ENCODE data around the gene LAYN. TPM values are rescaled to one million over a fixed set of nuclear protein-coding genes. Genes with fewer than 3 reads are reported as not detected.

Gene LAYN
- total and polyA plus RNA-seq, 2 of the 4 experiments (the other 2 are of a cell fraction) = 92.5 to 118 TPM

- intact Hi-C loops (cut with micrococcal nuclease) = no loop called here
- Histone ChIP-seq H4K91ac (ENCODE audit: insufficient read depth, low read depth, low read length) (no peak overlapping the region), H3K27ac (ENCODE audit: insufficient read depth, low read length) (no peak overlapping the region), H2BK15ac (ENCODE audit: low read depth, low read length) (no peak overlapping the region), H3K9ac (ENCODE audit: low read depth, low read length) (no peak overlapping the region), H3K4me1 (ENCODE audit: control insufficient read depth, insufficient read depth, low read length) (no peaks in the 10 kb centered on the region), H3K4ac (ENCODE audit: low read depth, low read length) (no peak overlapping the region), H3K23ac (ENCODE audit: low read depth, low read length) (no peak overlapping the region), H3K14ac (replicated peaks; ENCODE audit: low read depth, low read length) (no peak overlapping the region), H2AK5ac (ENCODE audit: low read depth, low read length) (no peak overlapping the region), H2BK5ac (ENCODE audit: low read depth, low read length, poor library complexity, severe bottlenecking) (no peak overlapping the region), H2AFZ (replicated peaks; ENCODE audit: low read length, poor library complexity) (no peak overlapping the region), H4K20me1 (ENCODE audit: insufficient read depth, low read length) (no peaks in the 10 kb centered on the region), H3K27me3 (ENCODE audit: control insufficient read depth, insufficient read depth, low read length) (peaks cover 6% of the 10 kb centered on the region), H3K4me3 (ENCODE audit: insufficient read depth, low read depth, low read length) (no peak overlapping the region), H3K9me1 (ENCODE audit: insufficient read depth, low read length) (no peaks in the 10 kb centered on the region), H4K5ac (ENCODE audit: low read depth, low read length) (no peak overlapping the region), H3K36me3 (ENCODE audit: control insufficient read depth, insufficient read depth, low read length) (no peaks in the 10 kb centered on the region), H3K18ac (ENCODE audit: low read depth, low read length) (no peak overlapping the region), H2BK120ac (ENCODE audit: low read depth, low read length) (no peak overlapping the region), H3K4me2 (ENCODE audit: low read depth, low read length) (no peak overlapping the region), H3K56ac (ENCODE audit: extremely low read depth, insufficient read depth, low read length) (no peak overlapping the region), H2AK9ac (replicated peaks; ENCODE audit: low read depth, low read length, poor library complexity) (no peak overlapping the region), H2BK20ac (ENCODE audit: low read depth, low read length) (no peak overlapping the region), H3K9me3 (ENCODE audit: control insufficient read depth, insufficient read depth, low read length) (no peaks in the 10 kb centered on the region), H4K8ac (ENCODE audit: low read depth in 2 of 2, low read length in 2 of 2) (no peak overlapping the region), H3K79me1 (ENCODE audit: low read depth in 1 of 2, low read length in 2 of 2) (no peaks in the 10 kb centered on the region)
- POLR2A ChIA-PET (ENCODE audit: unreplicated experiment) = no interaction called here
- TF ChIP-seq CEBPB (IDR thresholded peaks at IDR 0.05; ENCODE audit: low read depth, low read length) (no peak), MAZ (IDR thresholded peaks at IDR 0.05; ENCODE audit: borderline replicate concordance, low read depth, low read length) (no peak), RCOR1 (IDR thresholded peaks at IDR 0.05; ENCODE audit: insufficient replicate concordance, low read length) (no peak), CHD1 (IDR thresholded peaks at IDR 0.05; ENCODE audit: low read depth, low read length) (no peak), POLR2A (IDR thresholded peaks at IDR 0.05; ENCODE audit: low read depth, low read length) (no peak), FOS (IDR thresholded peaks at IDR 0.05; ENCODE audit: low read depth, low read length) (no peak), RFX5 (IDR thresholded peaks at IDR 0.05; ENCODE audit: low read depth, low read length) (no peak), MXI1 (IDR thresholded peaks at IDR 0.05; ENCODE audit: borderline replicate concordance, low read depth, low read length) (no peak), BHLHE40 (IDR thresholded peaks at IDR 0.05; ENCODE audit: low read depth, low read length) (no peak), SMC3 (IDR thresholded peaks at IDR 0.05; ENCODE audit: low read depth, low read length) (no peak)
- TF ChIP-seq, protein P1, sequence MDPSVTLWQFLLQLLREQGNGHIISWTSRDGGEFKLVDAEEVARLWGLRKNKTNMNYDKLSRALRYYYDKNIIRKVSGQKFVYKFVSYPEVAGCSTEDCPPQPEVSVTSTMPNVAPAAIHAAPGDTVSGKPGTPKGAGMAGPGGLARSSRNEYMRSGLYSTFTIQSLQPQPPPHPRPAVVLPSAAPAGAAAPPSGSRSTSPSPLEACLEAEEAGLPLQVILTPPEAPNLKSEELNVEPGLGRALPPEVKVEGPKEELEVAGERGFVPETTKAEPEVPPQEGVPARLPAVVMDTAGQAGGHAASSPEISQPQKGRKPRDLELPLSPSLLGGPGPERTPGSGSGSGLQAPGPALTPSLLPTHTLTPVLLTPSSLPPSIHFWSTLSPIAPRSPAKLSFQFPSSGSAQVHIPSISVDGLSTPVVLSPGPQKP (IDR thresholded peaks at IDR 0.05; ENCODE audit: borderline replicate concordance, low read depth, low read length) = no peak
- TF ChIP-seq, protein P2, sequence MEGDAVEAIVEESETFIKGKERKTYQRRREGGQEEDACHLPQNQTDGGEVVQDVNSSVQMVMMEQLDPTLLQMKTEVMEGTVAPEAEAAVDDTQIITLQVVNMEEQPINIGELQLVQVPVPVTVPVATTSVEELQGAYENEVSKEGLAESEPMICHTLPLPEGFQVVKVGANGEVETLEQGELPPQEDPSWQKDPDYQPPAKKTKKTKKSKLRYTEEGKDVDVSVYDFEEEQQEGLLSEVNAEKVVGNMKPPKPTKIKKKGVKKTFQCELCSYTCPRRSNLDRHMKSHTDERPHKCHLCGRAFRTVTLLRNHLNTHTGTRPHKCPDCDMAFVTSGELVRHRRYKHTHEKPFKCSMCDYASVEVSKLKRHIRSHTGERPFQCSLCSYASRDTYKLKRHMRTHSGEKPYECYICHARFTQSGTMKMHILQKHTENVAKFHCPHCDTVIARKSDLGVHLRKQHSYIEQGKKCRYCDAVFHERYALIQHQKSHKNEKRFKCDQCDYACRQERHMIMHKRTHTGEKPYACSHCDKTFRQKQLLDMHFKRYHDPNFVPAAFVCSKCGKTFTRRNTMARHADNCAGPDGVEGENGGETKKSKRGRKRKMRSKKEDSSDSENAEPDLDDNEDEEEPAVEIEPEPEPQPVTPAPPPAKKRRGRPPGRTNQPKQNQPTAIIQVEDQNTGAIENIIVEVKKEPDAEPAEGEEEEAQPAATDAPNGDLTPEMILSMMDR (conservative IDR thresholded peaks at IDR 0.05; ENCODE audit: low read depth, low read length) = no peak
- DNase-seq (no peak), ATAC-seq (ENCODE audit: low read depth) (no peak)
- in situ Hi-C loops (cut with MboI; ENCODE audit: low sequenced_read_pairs) = no loop called here
- CTCF ChIA-PET = no interaction called here
- dilution Hi-C loops (cut with HindIII; ENCODE audit: low sequenced_read_pairs, unreplicated experiment) = no loop called here
- WGBS, 2 experiments (ENCODE audit: extremely low coverage in 2 of 2, insufficient read length in 1 of 2) = no CpG with 5 or more reads among the region's 1 CpG
- BruUV-seq (replicated peaks) = no TSS peak
Observed at GRCh38 chr11:111494040-111494439, 46.5 kb upstream of the LAYN start.

All from IMR-90 (cell line).